OCI-LY3 (cell line): Measurements from ENCODE around the gene NUDT11.
"Not testable (repeated sequence)": the region's sequence is repeated elsewhere in the genome, so short reads cannot be mapped to it uniquely, and the experiment has no call there.

Experiments
- H2AFZ ChIP-seq: fragments of 200-600, 300-600 bp; shearing (Covaris generic); 2 replicates; pipeline ENCODE4 v1.6.0; 2014; ENCODE audit warnings: antibody characterized with exemption, low read depth, low read length
- H3K27ac ChIP-seq: fragments of 200-600, 300-600 bp; sonication (generic); 2 replicates; pipeline ENCODE4 v1.5.1; 2014; ENCODE audit warnings: mild to moderate bottlenecking, low read length, moderate library complexity, mixed read lengths
- H3K27me3 ChIP-seq: fragments of 200-600, 300-600 bp; sonication (generic); 2 replicates; pipeline ENCODE4 v1.6.1; 2014; ENCODE audit warnings: low read depth, low read length, mixed read lengths
- H3K36me3 ChIP-seq: fragments of 200-600, 300-600 bp; sonication (generic); replicated peaks from 2 replicates; pipeline ENCODE3; 2014; ENCODE audit warnings: low read depth, low read length, mixed read lengths
- H3K4me1 ChIP-seq: fragments of 300-600, 200-600 bp; sonication (generic); 2 replicates; pipeline ENCODE4 v1.6.1; 2014; ENCODE audit warnings: low read length, mixed read lengths
- H3K4me2 ChIP-seq: fragments of 200-600, 300-600 bp; sonication (generic); 2 replicates; pipeline ENCODE4 v1.6.1; 2014; ENCODE audit warnings: low read length, mixed read lengths
- H3K4me3 ChIP-seq: fragments of 300-600, 200-600 bp; sonication (generic); 2 replicates; pipeline ENCODE4 v1.5.1; 2014; ENCODE audit warnings: antibody characterized with exemption, mild to moderate bottlenecking, low read length, moderate library complexity
- H3K79me2 ChIP-seq: fragments of 300-600, 200-600 bp; shearing (Covaris generic); 2 replicates; pipeline ENCODE4 v1.6.1; 2014; ENCODE audit warnings: mild to moderate bottlenecking, low read length, mixed read lengths
- H3K9ac ChIP-seq: fragments of 300-600, 200-600 bp; shearing (Covaris generic); 2 replicates; pipeline ENCODE4 v1.6.0; 2014; ENCODE audit warnings: mild to moderate bottlenecking, low read length, moderate library complexity
- H3K9me3 ChIP-seq: fragments of 200-600, 300-600 bp; shearing (Covaris generic); 2 replicates; pipeline ENCODE4 v1.6.1; 2014; ENCODE audit warnings: low read length, mixed read lengths; ENCODE audit not compliant: insufficient read depth
- H4K20me1 ChIP-seq: fragments of 200-600, 300-600 bp; sonication (generic); 2 replicates; pipeline ENCODE4 v1.6.1; 2016; ENCODE audit warnings: low read length, mixed read lengths; ENCODE audit not compliant: insufficient read depth
- CTCF ChIP-seq: fragments of 200-600, 300-600 bp; sonication (generic); IDR thresholded peaks from 2 replicates; pipeline ENCODE4 v1.5.1; 2014; ENCODE audit warnings: antibody characterized with exemption, low read length, low read depth
- EZH2phosphoT487 ChIP-seq: fragments of 200-600 bp; shearing (Covaris generic); IDR thresholded peaks from 2 replicates; pipeline ENCODE4 v1.6.1; 2018; ENCODE audit warnings: antibody characterized with exemption, mixed run types, low read depth

Gene NUDT11

GRCh38 chrX:51496501-51497291 is at the start of gene NUDT11:
Gene NUDT11, minus strand, starts transcription at chrX:51496592. Its CDS starts 148 bp downstream, at chrX:51496444.
- no peak for TF ChIP-seq EZH2phosphoT487
- no peak for TF ChIP-seq CTCF
- Histone ChIP-seq H4K20me1 (no peaks in the 10 kb centered on the region), H2AFZ (no peak within 1 kb of the TSS), H3K4me3 (no peak within 1 kb of the TSS), H3K9ac (no peak within 1 kb of the TSS), H3K4me2 (no peak within 1 kb of the TSS), H3K27ac (no peak within 1 kb of the TSS), H3K4me1 (no peaks in the 10 kb centered on the region), H3K9me3 (no peaks in the 10 kb centered on the region), H3K27me3 (no peaks in the 10 kb centered on the region), H3K36me3 (no peaks in the 10 kb centered on the region), H3K79me2 (no peaks in the 10 kb centered on the region)

- TF ChIP-seq EZH2phosphoT487 (no peak), CTCF (no peak)
- Histone ChIP-seq H3K9ac (no peak overlapping the region), H3K27me3 (no peaks in the 10 kb centered on the region)
These were observed 24.0 kb upstream of the NUDT11 start for GRCh38 chrX:51520393-51520792.

GRCh38 chrX:51519131-51519530 is 22.7 kb upstream of the NUDT11 start:
- H4K20me1 ChIP-seq, H3K4me3 ChIP-seq, H3K36me3 ChIP-seq, H3K4me1 ChIP-seq, H3K4me2 ChIP-seq, H3K27me3 ChIP-seq, H3K9ac ChIP-seq, H3K27ac ChIP-seq, H3K79me2 ChIP-seq, H2AFZ ChIP-seq, H3K9me3 ChIP-seq: not testable (repeated sequence)

More at GRCh38 chrX:51520393-51520792, 24.0 kb upstream of the NUDT11 start:
- Histone ChIP-seq H3K36me3 (no peaks in the 10 kb centered on the region), H3K27ac (no peak overlapping the region), H2AFZ (no peak overlapping the region), H3K4me1 (no peaks in the 10 kb centered on the region), H4K20me1 (no peaks in the 10 kb centered on the region), H3K4me2 (no peak overlapping the region), H3K9me3 (no peaks in the 10 kb centered on the region), H3K79me2 (no peaks in the 10 kb centered on the region), H3K4me3 (no peak overlapping the region)

- H3K36me3 ChIP-seq = no peaks in the 10 kb centered on the region
- H3K9me3 ChIP-seq = no peaks in the 10 kb centered on the region
- no peak overlapping the region for H3K4me3 ChIP-seq
- no peak overlapping the region for H3K4me2 ChIP-seq
- no peaks in the 10 kb centered on the region for H4K20me1 ChIP-seq
- H3K27ac ChIP-seq = no peak overlapping the region
- no peaks in the 10 kb centered on the region for H3K4me1 ChIP-seq
- no peaks in the 10 kb centered on the region for H3K27me3 ChIP-seq
- no peak overlapping the region for H2AFZ ChIP-seq
- TF ChIP-seq CTCF (no peak), EZH2phosphoT487 (no peak)
- no peaks in the 10 kb centered on the region for H3K79me2 ChIP-seq
- no peak overlapping the region for H3K9ac ChIP-seq
These were observed 11.2 kb upstream of the NUDT11 start for GRCh38 chrX:51507551-51507950.

- H3K4me2 ChIP-seq, H3K27ac ChIP-seq, H3K9me3 ChIP-seq, H3K4me3 ChIP-seq, H3K79me2 ChIP-seq, H3K36me3 ChIP-seq, H4K20me1 ChIP-seq, H3K4me1 ChIP-seq, H3K9ac ChIP-seq, H3K27me3 ChIP-seq, H2AFZ ChIP-seq: not testable (repeated sequence)
These were observed 497 bp downstream of the NUDT11 start for GRCh38 chrX:51495701-51496488.
